ENCODE data around the gene IFNLR1.

Gene IFNLR1

DNA sequence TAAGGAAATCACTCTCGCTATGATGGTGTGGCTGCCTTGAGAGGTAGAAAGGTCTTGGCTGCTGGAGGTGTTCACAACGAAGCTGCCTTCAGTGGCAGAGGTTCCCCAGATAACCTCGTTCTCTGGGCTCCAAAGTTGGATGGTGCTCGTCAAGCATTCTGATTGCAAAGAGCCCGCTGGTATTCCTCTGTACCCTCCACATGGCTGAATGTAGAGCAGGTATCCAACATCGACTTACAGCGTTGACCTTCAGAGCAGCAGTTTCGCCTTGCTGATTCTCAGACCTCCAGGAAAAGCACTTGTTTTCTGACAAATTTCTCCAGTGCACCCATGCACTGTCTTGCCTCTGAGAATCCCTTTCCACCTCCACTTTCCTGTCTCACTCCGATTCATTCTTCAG lies 39.9 kb downstream of the IFNLR1 start:
- DNase-seq, result no peak

DNA sequence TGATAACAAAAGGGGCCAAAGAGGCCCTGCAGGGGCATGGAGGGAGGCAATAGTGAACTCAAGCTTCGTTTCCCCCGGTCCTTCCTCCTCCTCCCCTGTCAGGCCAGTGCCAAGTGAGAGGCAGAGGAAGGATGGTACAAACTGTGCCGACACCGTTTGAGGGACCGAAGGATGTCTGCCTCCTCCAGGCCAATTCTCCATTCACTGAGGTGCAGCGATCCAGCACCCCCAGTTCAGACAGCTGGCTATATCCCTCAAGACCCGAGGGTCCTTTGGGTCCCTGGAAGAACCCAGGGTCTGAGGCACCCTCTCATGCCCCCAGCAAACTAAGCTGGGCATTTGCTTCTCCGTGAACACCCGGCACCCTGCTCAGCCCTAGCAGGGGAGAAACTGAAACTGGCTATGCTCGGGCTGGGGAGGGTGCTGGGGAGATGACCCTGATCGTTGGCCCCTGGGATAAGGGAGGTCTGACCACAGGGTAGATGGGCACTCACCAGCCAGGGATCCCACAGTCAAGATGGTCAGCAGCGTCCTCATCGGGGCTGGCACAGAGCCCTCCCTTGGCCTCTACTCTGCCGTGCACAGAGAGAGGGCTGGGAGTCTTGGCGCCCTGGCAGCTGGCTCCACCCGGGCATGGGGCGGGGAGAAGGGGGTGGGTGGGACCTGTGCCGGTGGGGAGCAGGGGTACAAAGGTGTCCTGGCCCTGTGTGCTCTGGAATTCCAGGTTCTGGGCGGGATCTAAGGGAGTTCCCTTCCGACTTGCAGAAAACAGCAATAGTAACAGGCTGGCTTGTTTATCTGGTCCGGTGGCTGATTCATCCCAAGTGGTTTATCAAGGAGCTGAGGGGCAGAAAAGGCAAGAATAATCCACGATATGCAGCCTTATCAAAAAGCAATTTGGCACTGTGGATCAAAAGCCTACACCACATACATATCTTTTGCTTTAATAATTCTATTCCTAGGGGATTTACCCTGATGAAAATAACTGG lies 44.2 kb downstream of the IFNLR1 start, which contains the start of gene IL22RA1:
IL22RA1 (minus strand) TSS at position 595 of the 989 bp plus-strand sequence; CDS start at position 537, 58 bp downstream.
- no peak for DNase-seq

GRCh38 chr1:24141311-24141997 lies 45.6 kb downstream of the IFNLR1 start:
- no peak for DNase-seq

- DNase-seq, result no peak
Measured at GRCh38 chr1:24140741-24141181, 46.3 kb downstream of the IFNLR1 start.

GRCh38 chr1:24139841-24140425 lies 47.2 kb downstream of the IFNLR1 start:
- DNase-seq, result no peak

- DNase-seq, result no peak
Measured at GRCh38 chr1:24139222-24139489, 47.9 kb downstream of the IFNLR1 start.

DNA sequence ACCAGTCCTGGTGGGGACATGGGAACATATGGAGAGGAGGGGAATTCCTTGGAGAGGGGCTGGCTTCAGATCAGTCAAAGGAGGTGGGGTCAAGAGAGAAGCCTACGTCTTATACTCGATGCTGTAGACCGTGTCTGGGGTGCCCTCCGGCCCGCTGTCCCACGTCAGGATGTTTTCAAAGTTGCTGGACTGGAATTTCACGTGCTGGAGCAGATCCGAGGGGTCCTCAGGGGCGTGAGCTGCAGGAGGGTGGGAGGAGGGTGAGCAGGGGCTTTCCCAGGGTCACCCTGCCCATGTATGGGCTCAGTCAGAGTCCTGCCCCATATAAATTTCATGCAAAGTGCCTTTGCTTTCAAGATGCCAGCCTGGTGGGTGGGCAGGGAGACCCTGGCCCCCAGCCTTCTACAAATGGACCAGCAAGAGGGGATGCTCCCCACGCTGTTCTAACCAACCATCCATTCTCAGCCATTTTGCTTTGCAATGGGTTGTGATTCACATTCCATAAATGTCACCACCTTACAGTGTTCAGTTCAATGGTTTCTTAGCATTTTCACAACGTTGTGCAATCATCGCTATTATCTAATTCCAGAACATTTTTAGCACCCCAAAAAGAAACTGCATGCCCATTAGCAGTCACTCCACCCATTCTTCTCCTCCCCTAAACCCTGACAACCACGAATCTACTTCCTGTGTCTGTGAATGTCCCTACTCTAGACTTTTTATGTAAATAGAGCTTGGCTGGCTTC lies 48.4 kb downstream of the IFNLR1 start:
- DNase-seq, result no peak

- no peak for DNase-seq
Measured at GRCh38 chr1:24136956-24137539, 50.0 kb downstream of the IFNLR1 start.

DNA sequence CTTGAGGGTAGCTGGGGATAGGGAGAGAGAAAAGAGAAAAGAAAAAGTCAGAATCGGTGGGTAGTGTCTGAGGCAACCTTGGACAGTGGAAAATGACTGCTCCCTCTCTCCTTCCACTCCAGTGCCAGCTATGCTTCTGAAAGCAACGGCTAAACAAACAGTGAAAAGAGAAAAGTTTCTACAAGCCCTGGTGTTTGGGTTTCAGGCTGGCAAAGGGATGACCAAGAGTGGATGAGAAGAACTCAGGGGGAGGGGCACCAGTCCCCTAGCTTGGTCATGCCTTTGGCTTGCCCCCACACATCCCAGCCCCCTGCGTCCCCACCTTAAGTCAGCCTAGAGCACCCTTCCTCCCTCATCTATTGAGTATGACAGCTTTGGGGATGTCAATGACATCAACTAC lies 52.7 kb downstream of the IFNLR1 start:
- DNase-seq, result no peak

DNA sequence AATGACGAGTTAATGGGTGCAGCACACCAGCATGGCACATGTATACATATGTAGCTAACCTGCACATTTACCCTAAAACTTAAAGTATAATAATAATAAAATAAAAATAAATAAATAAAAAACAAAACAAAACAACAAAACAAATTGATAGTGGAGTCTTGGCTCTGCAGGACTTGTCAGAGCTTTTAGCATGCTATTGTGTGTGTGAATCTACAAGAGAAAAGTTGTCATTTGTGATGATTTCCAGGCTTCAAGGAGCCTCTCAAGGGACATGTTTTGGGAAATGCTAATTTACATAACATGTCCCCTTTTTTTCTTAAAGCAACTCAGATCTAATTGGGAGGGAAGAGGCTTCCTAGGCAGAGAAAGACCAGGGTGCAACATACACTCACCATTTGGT lies 53.3 kb downstream of the IFNLR1 start:
- no peak for DNase-seq

GRCh38 chr1:24130385-24130784 lies 56.7 kb downstream of the IFNLR1 start:
- no peak for DNase-seq

DNA sequence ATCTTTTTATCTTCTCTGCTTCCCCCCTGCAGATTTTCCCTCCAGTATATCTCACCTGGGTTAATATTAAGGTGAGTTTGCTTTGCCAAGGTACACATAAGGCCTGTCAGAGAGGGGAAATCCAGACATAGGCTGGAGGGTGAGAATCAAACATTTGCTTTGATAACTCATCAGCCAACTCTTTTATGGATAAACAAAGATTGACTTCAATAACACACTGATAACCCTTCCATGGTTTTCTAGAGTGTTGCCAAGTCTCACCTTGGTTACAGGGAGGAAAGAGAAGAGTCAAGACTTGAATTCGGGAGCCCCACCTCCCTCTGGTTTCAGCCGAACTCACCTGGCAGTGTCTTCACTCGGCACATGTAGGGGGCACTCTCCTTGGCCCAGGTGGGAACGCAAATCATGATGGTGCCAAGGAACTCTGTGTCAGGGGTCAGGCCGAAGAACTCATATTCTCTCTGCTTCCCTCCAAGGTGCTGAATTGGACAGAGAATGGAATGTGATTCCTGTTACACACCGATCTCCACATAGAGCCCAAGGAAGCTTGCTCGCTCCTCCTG lies 59.2 kb downstream of the IFNLR1 start:
- no peak for DNase-seq

DNA sequence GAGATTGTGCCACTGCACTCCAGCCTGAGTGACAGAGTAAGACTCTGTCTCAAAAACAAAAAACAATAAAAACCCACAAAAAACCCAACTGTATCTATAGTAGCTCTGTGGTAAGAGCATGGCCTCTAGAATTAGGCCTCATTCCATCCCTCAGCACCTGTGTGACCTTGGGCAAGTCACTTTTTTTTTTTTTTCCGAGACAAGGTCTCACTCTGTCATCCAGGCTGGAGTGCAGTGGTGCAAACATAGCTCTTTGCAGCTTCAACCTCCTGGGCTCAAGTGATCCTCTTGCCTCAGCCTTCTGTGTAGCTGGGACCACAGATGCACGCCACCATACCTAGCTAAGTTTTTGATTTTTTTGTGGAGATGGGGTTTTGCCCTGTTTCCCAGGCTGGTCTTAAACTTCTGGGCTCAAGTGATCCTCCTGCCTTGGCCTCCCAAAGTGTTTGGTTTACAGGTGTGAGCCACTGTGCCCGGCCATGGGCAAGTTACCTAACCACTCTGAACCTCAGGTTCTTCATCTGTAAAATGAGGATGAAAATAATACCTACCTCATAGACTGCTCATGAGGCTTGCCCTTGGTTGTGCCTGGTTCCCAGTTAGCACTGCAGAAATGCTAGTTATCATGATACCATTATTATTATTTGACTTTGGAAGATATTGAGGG lies 59.8 kb downstream of the IFNLR1 start:
- no peak for DNase-seq

DNA sequence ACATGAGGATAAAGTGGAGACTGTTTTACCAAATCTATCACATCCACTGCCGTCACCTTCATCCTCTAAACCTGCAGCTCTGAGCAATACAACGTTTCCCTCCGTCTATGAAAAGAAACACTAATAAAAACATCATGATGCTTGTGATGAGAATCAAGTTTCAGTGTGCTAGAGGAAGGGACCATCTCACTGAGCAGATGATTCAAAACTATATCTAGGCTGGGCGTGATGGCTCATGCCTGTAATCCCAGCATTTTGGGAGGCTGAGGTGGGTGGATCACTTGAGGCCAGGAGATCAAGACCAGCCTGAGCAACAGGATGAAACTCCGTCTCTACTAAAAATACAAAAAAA lies 60.4 kb downstream of the IFNLR1 start:
- no peak for DNase-seq

DNA sequence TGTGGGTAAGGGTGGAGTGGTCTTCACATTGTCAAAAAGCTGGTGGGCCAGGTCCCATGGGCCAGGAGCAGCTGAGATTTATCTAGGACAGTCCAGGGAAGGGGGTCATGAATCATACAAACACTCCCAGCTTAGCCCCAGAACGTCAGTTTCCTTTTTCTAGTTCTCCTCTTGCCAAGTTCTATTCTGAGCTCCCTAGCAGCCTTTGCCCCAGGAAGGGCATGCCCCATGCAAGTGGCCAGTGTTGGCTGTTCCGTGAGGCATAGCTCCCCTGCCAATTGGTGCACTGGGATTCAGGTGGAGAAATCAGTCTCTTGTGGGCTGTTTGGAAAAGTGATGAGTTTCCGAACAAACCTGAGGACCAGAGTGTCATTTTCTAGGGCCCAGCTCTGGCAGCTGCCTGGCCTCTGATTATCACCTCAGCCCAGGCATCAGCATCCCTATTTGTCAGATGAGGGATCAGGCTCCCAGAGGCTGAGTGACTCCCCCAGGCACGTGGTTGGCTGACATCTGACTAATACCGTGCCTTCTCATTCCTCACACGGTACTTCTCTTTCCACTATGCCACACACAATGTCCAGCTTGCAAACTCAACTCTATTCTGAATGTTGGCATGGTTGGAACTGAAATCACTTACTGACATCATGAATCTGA lies 60.9 kb downstream of the IFNLR1 start:
- no peak for DNase-seq

GRCh38 chr1:24125456-24125855 lies 61.6 kb downstream of the IFNLR1 start:
- DNase-seq, result no peak

- no peak for DNase-seq
Measured at GRCh38 chr1:24124980-24125379, 62.1 kb downstream of the IFNLR1 start.

DNA sequence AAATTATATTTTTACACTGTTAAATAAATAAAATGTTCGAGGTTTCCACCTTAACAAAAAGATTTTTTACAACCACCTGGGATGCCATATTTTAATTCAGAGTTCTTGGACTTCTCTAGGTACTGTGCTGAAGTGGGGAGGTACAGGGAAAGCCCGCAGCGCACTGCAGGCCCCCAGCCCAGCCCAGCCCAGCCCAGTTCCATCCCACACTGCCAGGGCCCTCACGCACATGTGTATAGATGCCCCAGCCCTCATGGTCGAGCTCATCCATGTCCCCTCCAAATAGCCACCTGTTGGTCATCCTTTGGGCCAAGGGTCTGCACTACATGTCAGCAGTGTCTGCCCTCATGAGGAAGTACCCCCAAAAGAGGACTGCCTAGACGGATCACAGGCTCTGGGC lies 63.5 kb downstream of the IFNLR1 start:
- DNase-seq, result no peak

DNA sequence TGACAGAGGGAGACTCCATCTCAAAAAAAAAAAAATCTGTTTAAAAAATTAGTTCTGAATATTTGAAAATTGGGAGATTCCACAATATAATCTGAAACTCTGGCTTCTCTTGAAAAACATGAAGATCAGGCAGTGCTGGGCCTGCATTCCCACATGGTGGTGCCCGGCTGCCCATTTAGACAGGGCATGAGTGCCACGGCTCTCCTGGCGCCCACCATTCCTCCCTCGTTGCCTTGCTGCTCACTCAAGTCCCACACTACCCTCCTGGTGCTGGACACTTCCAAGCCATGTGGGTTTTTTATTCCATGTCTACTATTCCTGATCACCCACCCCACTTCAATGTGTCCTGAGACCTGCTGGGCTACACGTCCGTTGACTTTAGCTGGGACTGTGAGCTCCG lies 64.3 kb downstream of the IFNLR1 start:
- no peak for DNase-seq

DNA sequence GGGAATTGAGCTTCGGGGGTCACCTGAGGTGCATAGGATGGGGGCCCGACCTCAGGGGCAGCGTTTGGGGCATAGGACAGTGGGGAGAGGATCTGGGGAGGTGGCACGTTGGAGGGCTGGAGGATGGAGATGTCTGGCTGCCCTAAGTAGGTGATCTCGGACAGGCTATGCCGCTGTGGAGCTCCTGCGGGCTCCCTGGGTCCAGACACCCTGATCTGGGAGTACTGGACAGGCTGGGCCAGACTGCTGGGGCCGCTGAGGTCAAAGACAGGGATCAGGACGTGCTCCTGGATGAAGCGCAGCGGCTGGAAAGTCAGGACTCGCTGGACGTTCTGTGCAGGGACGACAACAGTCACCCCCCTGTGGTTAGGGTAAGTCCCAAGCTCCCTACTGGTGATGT lies 65.7 kb downstream of the IFNLR1 start:
- no peak for DNase-seq

GRCh38 chr1:24120965-24121364 lies 66.1 kb downstream of the IFNLR1 start:
- DNase-seq, result no peak
